ENCODE results near the gene COL6A1.

The COL6A1 gene

GRCh38 chr21:45980697-45981096 is 873 bp upstream of the COL6A1 start:
- H3K27me3 ChIP-seq (ENCODE audit: insufficient read depth, insufficient read length): peaks cover 28% of the 10 kb centered on the region

GRCh38 chr21:45982092-45982757 is 655 bp downstream of the COL6A1 start:
- H3K4me1 ChIP-seq (ENCODE audit: insufficient read depth, insufficient read length): peaks cover 18% of the 10 kb centered on the region
- no peak for DNase-seq (ENCODE audit: low read depth, low spot score)
- peak overlapping the region; percentile 82 for H3K4me3 ChIP-seq (ENCODE audit: insufficient read length, low read depth)
- H3K36me3 ChIP-seq (ENCODE audit: insufficient read depth, insufficient read length, low read length): peaks cover 40% of the 10 kb centered on the region
- no peak for TF ChIP-seq ZNF274 (IDR thresholded peaks at IDR 0.05; ENCODE audit: low read depth, low read length)
- no peak for TF ChIP-seq SUZ12 (IDR thresholded peaks at IDR 0.05; ENCODE audit: extremely low read depth, insufficient read depth, insufficient read length)
- no peak for TF ChIP-seq YY1 (IDR thresholded peaks at IDR 0.05; ENCODE audit: insufficient read depth, insufficient read length)
- H3K9ac ChIP-seq (ENCODE audit: insufficient read length, low read depth): peak overlapping the region; percentile 98
- H3K9me3 ChIP-seq (ENCODE audit: insufficient read depth, low read length): no peaks in the 10 kb centered on the region
- peaks cover 28% of the 10 kb centered on the region for H3K27me3 ChIP-seq (ENCODE audit: insufficient read depth, insufficient read length)

More at GRCh38 chr21:45980697-45981096, 873 bp upstream of the COL6A1 start:
- peaks cover 18% of the 10 kb centered on the region for H3K4me1 ChIP-seq (ENCODE audit: insufficient read depth, insufficient read length)
- peaks cover 25% of the 10 kb centered on the region for H3K36me3 ChIP-seq (ENCODE audit: insufficient read depth, insufficient read length, low read length)
- peak overlapping the region; percentile 72 for H3K9ac ChIP-seq (ENCODE audit: insufficient read length, low read depth)
- TF ChIP-seq ZNF274 (IDR thresholded peaks at IDR 0.05; ENCODE audit: low read depth, low read length) (no peak), YY1 (IDR thresholded peaks at IDR 0.05; ENCODE audit: insufficient read depth, insufficient read length) (no peak), SUZ12 (IDR thresholded peaks at IDR 0.05; ENCODE audit: extremely low read depth, insufficient read depth, insufficient read length) (no peak)
- H3K9me3 ChIP-seq (ENCODE audit: insufficient read depth, low read length): no peaks in the 10 kb centered on the region
- H3K4me3 ChIP-seq (ENCODE audit: insufficient read length, low read depth): peak overlapping the region; percentile 31
- DNase-seq (ENCODE audit: low read depth, low spot score): no peak

- TF ChIP-seq ZNF274 (IDR thresholded peaks at IDR 0.05; ENCODE audit: low read depth, low read length): no peak
- no peak for TF ChIP-seq SUZ12 (IDR thresholded peaks at IDR 0.05; ENCODE audit: extremely low read depth, insufficient read depth, insufficient read length)
- no peak for TF ChIP-seq YY1 (IDR thresholded peaks at IDR 0.05; ENCODE audit: insufficient read depth, insufficient read length)
- no peak for DNase-seq (ENCODE audit: low read depth, low spot score)
- Histone ChIP-seq H3K9ac (ENCODE audit: insufficient read length, low read depth) (peak overlapping the region; percentile 98), H3K36me3 (ENCODE audit: insufficient read depth, insufficient read length, low read length) (peaks cover 43% of the 10 kb centered on the region), H3K27me3 (ENCODE audit: insufficient read depth, insufficient read length) (peaks cover 28% of the 10 kb centered on the region), H3K9me3 (ENCODE audit: insufficient read depth, low read length) (no peaks in the 10 kb centered on the region), H3K4me1 (ENCODE audit: insufficient read depth, insufficient read length) (peaks cover 18% of the 10 kb centered on the region), H3K4me3 (ENCODE audit: insufficient read length, low read depth) (peak overlapping the region; percentile 82)
These were observed 1.4 kb downstream of the COL6A1 start for GRCh38 chr21:45982758-45983648.

- Histone ChIP-seq H3K4me3 (ENCODE audit: insufficient read length, low read depth) (no peak overlapping the region), H3K27me3 (ENCODE audit: insufficient read depth, insufficient read length) (peaks cover 28% of the 10 kb centered on the region), H3K4me1 (ENCODE audit: insufficient read depth, insufficient read length) (peaks cover 18% of the 10 kb centered on the region), H3K9ac (ENCODE audit: insufficient read length, low read depth) (peak overlapping the region; percentile 98), H3K36me3 (ENCODE audit: insufficient read depth, insufficient read length, low read length) (peaks cover 47% of the 10 kb centered on the region), H3K9me3 (ENCODE audit: insufficient read depth, low read length) (no peaks in the 10 kb centered on the region)
- TF ChIP-seq YY1 (IDR thresholded peaks at IDR 0.05; ENCODE audit: insufficient read depth, insufficient read length) (no peak), ZNF274 (IDR thresholded peaks at IDR 0.05; ENCODE audit: low read depth, low read length) (no peak), SUZ12 (IDR thresholded peaks at IDR 0.05; ENCODE audit: extremely low read depth, insufficient read depth, insufficient read length) (no peak)
- no peak for DNase-seq (ENCODE audit: low read depth, low spot score)
These were observed 2.0 kb downstream of the COL6A1 start for GRCh38 chr21:45983649-45983965.

- no peak for TF ChIP-seq YY1 (IDR thresholded peaks at IDR 0.05; ENCODE audit: insufficient read depth, insufficient read length)
- TF ChIP-seq ZNF274 (IDR thresholded peaks at IDR 0.05; ENCODE audit: low read depth, low read length): no peak
- TF ChIP-seq SUZ12 (IDR thresholded peaks at IDR 0.05; ENCODE audit: extremely low read depth, insufficient read depth, insufficient read length): no peak
- no peak overlapping the region for H3K4me3 ChIP-seq (ENCODE audit: insufficient read length, low read depth)
- DNase-seq (ENCODE audit: low read depth, low spot score): no peak
- peaks cover 51% of the 10 kb centered on the region for H3K36me3 ChIP-seq (ENCODE audit: insufficient read depth, insufficient read length, low read length)
- H3K4me1 ChIP-seq (ENCODE audit: insufficient read depth, insufficient read length): peaks cover 18% of the 10 kb centered on the region
- no peaks in the 10 kb centered on the region for H3K9me3 ChIP-seq (ENCODE audit: insufficient read depth, low read length)
- H3K9ac ChIP-seq (ENCODE audit: insufficient read length, low read depth): peak overlapping the region; percentile 12
- peaks cover 28% of the 10 kb centered on the region for H3K27me3 ChIP-seq (ENCODE audit: insufficient read depth, insufficient read length)
These were observed 2.5 kb downstream of the COL6A1 start for GRCh38 chr21:45983981-45984551.

- TF ChIP-seq ZNF274 (IDR thresholded peaks at IDR 0.05; ENCODE audit: low read depth, low read length) (no peak), SUZ12 (IDR thresholded peaks at IDR 0.05; ENCODE audit: extremely low read depth, insufficient read depth, insufficient read length) (no peak), YY1 (IDR thresholded peaks at IDR 0.05; ENCODE audit: insufficient read depth, insufficient read length) (no peak)
- peaks cover 57% of the 10 kb centered on the region for H3K36me3 ChIP-seq (ENCODE audit: insufficient read depth, insufficient read length, low read length)
- H3K27me3 ChIP-seq (ENCODE audit: insufficient read depth, insufficient read length): peaks cover 28% of the 10 kb centered on the region
- peaks cover 17% of the 10 kb centered on the region for H3K4me1 ChIP-seq (ENCODE audit: insufficient read depth, insufficient read length)
- H3K9ac ChIP-seq (ENCODE audit: insufficient read length, low read depth): no peak overlapping the region
- H3K4me3 ChIP-seq (ENCODE audit: insufficient read length, low read depth): no peak overlapping the region
- no peak for DNase-seq (ENCODE audit: low read depth, low spot score)
- no peaks in the 10 kb centered on the region for H3K9me3 ChIP-seq (ENCODE audit: insufficient read depth, low read length)
These were observed 3.1 kb downstream of the COL6A1 start for GRCh38 chr21:45984584-45985095.
